K562 (cell line): ENCODE measurements around the gene AFF3. TPM values are rescaled to one million over a fixed set of nuclear protein-coding genes. Genes with fewer than 3 reads are reported as not detected.

Source experiments
- ATAC-seq: fragments of 200-7000 bp; cut with Tn5 transposase; 3 replicates; pipeline ENCODE4 v1.9.1; 2020; ENCODE audit warnings: moderate library complexity
- BruUV-seq: library from RNA; stranded (reverse); fragments of 400-500 nt; replicated peaks from 2 replicates; lab custom pipeline; 2021; lab: Mats Ljungman, UMichigan
- CTCF ChIA-PET: fragments of 300-600 bp; formaldehyde crosslinking; extraction: SDS; loops from one replicate; lab custom pipeline; 2021; ENCODE audit warnings: low intra/inter-chr PET ratio; lab: Yijun Ruan, JAX
- POLR2A ChIA-PET: fragments of 300-600, 350-650 bp; sonication (Branson Sonifier 250); formaldehyde crosslinking; extraction: SDS; loops from one replicate; lab custom pipeline; 2021; ENCODE audit warnings: antibody characterized with exemption, inconsistent platforms; lab: Yijun Ruan, JAX
- DNase-seq, 4 experiments: peaks; one replicate each; pipeline versions ENCODE4 v3.0.0 to v3.0.0-alpha.2; 2011 to 2018; ENCODE audit warnings: low spot score in 3 of 4, mixed read lengths in 3 of 4; ENCODE audit errors: extremely low read depth in 1 of 4
- FAIRE-seq: peaks from 2 replicates; lab custom pipeline; 2011; peaks lifted over from hg19 to GRCh38; lab: Jason Lieb, UNC
- H2AFZ ChIP-seq: 2 replicates; pipeline ENCODE4 v1.6.0; 2011; ENCODE audit warnings: low read depth, low read length, control low read depth, inconsistent platforms
- H3K27ac ChIP-seq: fragments of 200-600 bp; 3 replicates; pipeline ENCODE4 v1.8.0; 2011; ENCODE audit warnings: low read depth, mild to moderate bottlenecking, control low read depth, inconsistent platforms, low read length, moderate library complexity, mixed read lengths; ENCODE audit errors: extremely low read depth
- H3K27me3 ChIP-seq, 2 experiments: fragments of 300-600 bp in 1 of 2; 2 replicates in 1 of 2; 3 replicates in 1 of 2; pipeline versions ENCODE4 v1.6.0 to v1.8.0; 2011; ENCODE audit warnings: inconsistent platforms in 2 of 2, low read length in 2 of 2, mild to moderate bottlenecking in 1 of 2, mixed read lengths in 1 of 2, moderate library complexity in 1 of 2; ENCODE audit not compliant: control insufficient read depth in 2 of 2, insufficient read depth in 2 of 2
- H3K36me3 ChIP-seq: fragments of 300-600 bp; 3 replicates; pipeline ENCODE4 v1.8.0; 2011; ENCODE audit warnings: mild to moderate bottlenecking, low read length, inconsistent platforms; ENCODE audit not compliant: control insufficient read depth, insufficient read depth
- H3K4me1 ChIP-seq, 2 experiments: fragments of 200-600 bp in 1 of 2; replicated peaks in 1 of 2; 2 replicates in 1 of 2; 3 replicates in 1 of 2; pipeline versions ENCODE4 v1.5.1 to v1.8.0; 2011; ENCODE audit warnings: inconsistent platforms in 2 of 2, low read length in 2 of 2, mild to moderate bottlenecking in 1 of 2, mixed read lengths in 1 of 2, moderate library complexity in 1 of 2; ENCODE audit not compliant: control insufficient read depth in 2 of 2, insufficient read depth in 2 of 2
- H3K4me2 ChIP-seq: 2 replicates; pipeline ENCODE4 v1.6.1; 2011; ENCODE audit warnings: low read length, control low read depth, inconsistent platforms, mixed read lengths; ENCODE audit not compliant: insufficient read depth
- H3K4me3 ChIP-seq: fragments of 200-600 bp; sonication (generic), shearing (Covaris generic); 2 replicates; pipeline ENCODE4 v1.5.1; 2016; ENCODE audit warnings: control low read depth, inconsistent platforms
- H3K79me2 ChIP-seq: fragments of 200-600 bp; 3 replicates; pipeline ENCODE4 v1.8.0; 2011; ENCODE audit warnings: low read length, inconsistent platforms; ENCODE audit not compliant: control insufficient read depth, insufficient read depth
- H3K9ac ChIP-seq, 2 experiments: 2 replicates each; pipeline versions ENCODE4 v1.6.0 to v1.6.1; 2011; ENCODE audit warnings: low read depth in 2 of 2, low read length in 2 of 2, control low read depth in 1 of 2, inconsistent platforms in 1 of 2, mild to moderate bottlenecking in 1 of 2, mixed read lengths in 1 of 2; ENCODE audit not compliant: insufficient read depth in 1 of 2
- H3K9me1 ChIP-seq: one replicate; pipeline ENCODE4 v1.6.0; 2011; ENCODE audit warnings: inconsistent platforms, mild to moderate bottlenecking, low read length, moderate library complexity; ENCODE audit not compliant: control insufficient read depth, insufficient read depth
- H3K9me3 ChIP-seq: replicated peaks from 2 replicates; pipeline ENCODE4 v1.5.1; 2011; ENCODE audit warnings: low read depth, low read length, inconsistent platforms; ENCODE audit not compliant: control insufficient read depth, insufficient read depth
- H4K20me1 ChIP-seq: replicated peaks from 2 replicates; pipeline ENCODE4 v1.6.1; 2011; ENCODE audit warnings: low read length, inconsistent platforms, mixed read lengths; ENCODE audit not compliant: control insufficient read depth, insufficient read depth
- EHMT2 ChIP-seq: fragments of 450-650 bp; IDR thresholded peaks from 2 replicates; pipeline ENCODE4 v1.6.1; 2018; ENCODE audit warnings: antibody characterized with exemption
- EP300 ChIP-seq: IDR thresholded peaks from 2 replicates; pipeline ENCODE4 v1.6.1; 2012; ENCODE audit warnings: low read length, improper control_type of control experiment
- MNT ChIP-seq, 2 experiments: fragments of 450-650 bp; conservative IDR thresholded peaks; 2 replicates each; pipeline ENCODE4 v1.6.1; 2017; ENCODE audit warnings: mild to moderate bottlenecking in 2 of 2, moderate library complexity in 2 of 2
- MYC ChIP-seq, 2 experiments: fragments of 250-450 bp in 1 of 2; sonication (Bioruptor Pico) in 1 of 2; IDR thresholded peaks; 2 replicates each; pipeline versions ENCODE4 v1.5.1 to v1.6.1; 2012 to 2021; ENCODE audit warnings: low read depth in 2 of 2, borderline replicate concordance in 1 of 2, improper control_type of control experiment in 1 of 2, low read length in 1 of 2, mild to moderate bottlenecking in 1 of 2, moderate library complexity in 1 of 2
- OTX1 ChIP-seq: fragments of 450-650 bp; formaldehyde crosslinking; IDR thresholded peaks from 2 replicates; pipeline ENCODE4 v1.4.0; 2022; ENCODE audit warnings: mild to moderate bottlenecking
- POLR2H ChIP-seq: IDR thresholded peaks from 2 replicates; pipeline ENCODE4 v1.6.1; 2016; ENCODE audit warnings: missing genetic modification characterization, low read depth, mild to moderate bottlenecking, control low read depth, missing compliant biosample characterization, moderate library complexity
- SP2 ChIP-seq: IDR thresholded peaks from 2 replicates; pipeline ENCODE4 v1.6.1; 2011; ENCODE audit warnings: mild to moderate bottlenecking, low read depth, low read length, moderate library complexity; ENCODE audit not compliant: poor library complexity, severe bottlenecking; ENCODE audit errors: extremely low read depth
- WHSC1 ChIP-seq: IDR thresholded peaks from one replicate; pipeline ENCODE4 v1.6.1; 2012; ENCODE audit warnings: low read length, control low read depth, inconsistent platforms
- ZFP30 ChIP-seq: fragments of 250-450 bp; sonication (Bioruptor Pico); IDR thresholded peaks from 2 replicates; pipeline ENCODE4 v1.8.0; 2022; ENCODE audit warnings: moderate library complexity, mild to moderate bottlenecking, inconsistent platforms, borderline replicate concordance
- ZNF398 ChIP-seq: fragments of 250-450 bp; sonication (Bioruptor Pico); IDR thresholded peaks from 2 replicates; pipeline ENCODE4 v1.8.0; 2021; ENCODE audit warnings: moderate library complexity, mild to moderate bottlenecking, inconsistent platforms
- WGBS: fragments of 100-300 bp; shearing (Covaris generic); methylation state at CpG from one replicate; pipeline ENCODE4 v1.1.6; 2016; ENCODE audit warnings: low coverage, mixed read lengths; ENCODE audit not compliant: insufficient coverage; ENCODE audit errors: missing lambda C conversion rate; 5-methylcytosine and 5-hydroxymethylcytosine counted together
- in situ Hi-C: fragments of 300-500 bp; cut with MboI; formaldehyde crosslinking; loops from 4 replicates; pipeline ENCODE4 v1.15.0; 2018; ENCODE audit warnings: inconsistent platforms, mixed read lengths
- intact Hi-C: fragments of 100-400 bp; cut with micrococcal nuclease; formaldehyde crosslinking; loops from 2 replicates; pipeline ENCODE4 v1.14.2; 2022
- polyA plus RNA-seq, 8 experiments: library from polyadenylated mRNA; depleted of rRNA in 4 of 8; stranded (reverse) in 5 of 8; unstranded in 3 of 8; fragments of >200 nt; fragmentation: Nextera tagmentation in 2 of 8; fragmentation: Illumina TruSeq in 1 of 8; extraction: Ambion mirVana in 2 of 8; extraction: Trizol in 1 of 8; gene quantifications; 2 replicates each; pipeline versions ENCODE4 v1.2.1 to v1.2.3, GENCODE V29; 2011 to 2014; ENCODE audit warnings: inconsistent platforms in 1 of 8, missing spikeins in 1 of 8
- total RNA-seq, 7 experiments: library from RNA; depleted of rRNA in 6 of 7; stranded (reverse); fragments of >200 nt in 6 of 7; fragmentation: Illumina TruSeq in 2 of 7; extraction: Trizol in 2 of 7; gene quantifications; 2 replicates each; pipeline versions ENCODE4 v1.2.1 to v1.2.3, GENCODE V29; 2011 to 2021; ENCODE audit warnings: low replicate concordance in 1 of 7
- TF ChIP-seq, protein P1 (sequence below): fragments of 250-450 bp; sonication (Bioruptor Pico); IDR thresholded peaks from 2 replicates; pipeline ENCODE4 v1.8.0; 2022; ENCODE audit warnings: inconsistent platforms, mild to moderate bottlenecking, moderate library complexity, borderline replicate concordance
- TF ChIP-seq, protein P2 (sequence below): sonication (generic); formaldehyde crosslinking; IDR thresholded peaks from 2 replicates; pipeline ENCODE4 v1.8.0; 2022; ENCODE audit warnings: missing genetic modification reagents, mild to moderate bottlenecking, borderline replicate concordance
- TF ChIP-seq, protein P3 (sequence below): fragments of 200-800 bp; sonication (Bioruptor generic); IDR thresholded peaks from 2 replicates; pipeline ENCODE4 v1.6.1; 2017; ENCODE audit warnings: missing genetic modification characterization, missing compliant biosample characterization

AFF3 gene
- total and polyA plus RNA-seq, 9 of the 15 experiments (the other 6 are each of a cell fraction or from before 2014, with no cell fraction given): 0.02 to 0.11 TPM; not detected in 7

DNA sequence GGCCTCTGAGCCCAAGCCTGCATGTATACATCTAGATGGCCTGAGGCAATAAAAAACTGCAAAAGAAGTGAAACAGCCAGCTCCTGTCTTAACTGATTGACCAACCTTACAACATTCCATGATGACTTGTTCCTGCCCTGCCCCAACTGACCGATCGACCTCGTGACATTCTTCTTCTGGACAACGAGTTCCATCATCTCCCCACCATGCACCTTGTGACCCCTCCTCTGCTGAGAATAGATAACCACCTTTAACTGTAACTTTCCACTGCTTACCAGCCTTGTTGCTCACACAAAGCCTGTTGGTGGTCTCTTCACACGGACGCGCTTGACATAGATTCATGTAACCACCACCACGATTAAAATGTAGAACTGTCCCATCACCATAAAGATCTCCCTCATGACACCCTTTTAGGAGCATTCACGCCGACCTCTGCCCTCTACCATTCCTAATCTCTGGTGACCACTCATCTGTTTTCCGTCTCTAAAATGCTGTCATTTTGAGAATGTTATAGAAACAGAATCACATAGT lies 532.5 kb downstream of the AFF3 start:
- Histone ChIP-seq H3K27ac (peak overlapping the region; percentile 54), H3K9me1 (no peaks in the 10 kb centered on the region), H4K20me1 (no peaks in the 10 kb centered on the region), H3K4me3 (no peak overlapping the region), H3K9me3 (no peaks in the 10 kb centered on the region), H2AFZ (peak overlapping the region; percentile 73), H3K27me3 (no peaks in the 10 kb centered on the region), H3K36me3 (no peaks in the 10 kb centered on the region), H3K9ac (peak overlapping the region in 1 of 2 experiments; percentile 30; a peak in 1 of 4 replicates), H3K79me2 (no peaks in the 10 kb centered on the region), H3K4me2 (peak overlapping the region; percentile 56), H3K4me1 (peaks cover 0 to 13% of the 10 kb centered on the region in 2 experiments; a peak in 3 of 5 replicates)
- intact Hi-C loops: no loop called here
- under 1% methylated on average over 11 of the region's 11 CpGs for WGBS
- POLR2A ChIA-PET: interaction anchor here (1.5 kb wide), 1 partner anchor 12 kb away, joined by 3 read pairs; no protein-coding TSS in a partner anchor
- DNase-seq (peak in 2 of 4 experiments; percentile 27 to 92), FAIRE-seq (peak; percentile 74), ATAC-seq (peak; percentile 75)
- CTCF ChIA-PET: no interaction called here
- in situ Hi-C loops: no loop called here
- BruUV-seq: no TSS peak
- TF ChIP-seq OTX1 (CRISPR knock-in tag) (peak; percentile 46), WHSC1 (no peak), ZNF398 (CRISPR knock-in tag) (no peak), EHMT2 (peak; percentile 82; the same call in 1 of the 2 replicates), MNT (conservative IDR thresholded peaks at IDR 0.05) (peak; percentile 49 to 68; a peak in 3 of 4 replicates), ZFP30 (no peak), SP2 (no peak), MYC (IDR thresholded peaks at IDR 0.05; ENCODE audit: low read depth, low read length) (peak; percentile 69), MYC (CRISPR knock-in tag; IDR thresholded peaks at IDR 0.05; ENCODE audit: borderline replicate concordance, low read depth) (no peak), EP300 (peak; percentile 76), POLR2H (tag) (no peak; the same call in 1 of the 2 replicates)
- TF ChIP-seq, protein P1, sequence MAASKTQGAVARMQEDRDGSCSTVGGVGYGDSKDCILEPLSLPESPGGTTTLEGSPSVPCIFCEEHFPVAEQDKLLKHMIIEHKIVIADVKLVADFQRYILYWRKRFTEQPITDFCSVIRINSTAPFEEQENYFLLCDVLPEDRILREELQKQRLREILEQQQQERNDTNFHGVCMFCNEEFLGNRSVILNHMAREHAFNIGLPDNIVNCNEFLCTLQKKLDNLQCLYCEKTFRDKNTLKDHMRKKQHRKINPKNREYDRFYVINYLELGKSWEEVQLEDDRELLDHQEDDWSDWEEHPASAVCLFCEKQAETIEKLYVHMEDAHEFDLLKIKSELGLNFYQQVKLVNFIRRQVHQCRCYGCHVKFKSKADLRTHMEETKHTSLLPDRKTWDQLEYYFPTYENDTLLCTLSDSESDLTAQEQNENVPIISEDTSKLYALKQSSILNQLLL (CRISPR knock-in tag): no peak
- TF ChIP-seq, protein P2, sequence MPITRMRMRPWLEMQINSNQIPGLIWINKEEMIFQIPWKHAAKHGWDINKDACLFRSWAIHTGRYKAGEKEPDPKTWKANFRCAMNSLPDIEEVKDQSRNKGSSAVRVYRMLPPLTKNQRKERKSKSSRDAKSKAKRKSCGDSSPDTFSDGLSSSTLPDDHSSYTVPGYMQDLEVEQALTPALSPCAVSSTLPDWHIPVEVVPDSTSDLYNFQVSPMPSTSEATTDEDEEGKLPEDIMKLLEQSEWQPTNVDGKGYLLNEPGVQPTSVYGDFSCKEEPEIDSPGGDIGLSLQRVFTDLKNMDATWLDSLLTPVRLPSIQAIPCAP (CRISPR knock-in tag): no peak
- TF ChIP-seq, protein P3, sequence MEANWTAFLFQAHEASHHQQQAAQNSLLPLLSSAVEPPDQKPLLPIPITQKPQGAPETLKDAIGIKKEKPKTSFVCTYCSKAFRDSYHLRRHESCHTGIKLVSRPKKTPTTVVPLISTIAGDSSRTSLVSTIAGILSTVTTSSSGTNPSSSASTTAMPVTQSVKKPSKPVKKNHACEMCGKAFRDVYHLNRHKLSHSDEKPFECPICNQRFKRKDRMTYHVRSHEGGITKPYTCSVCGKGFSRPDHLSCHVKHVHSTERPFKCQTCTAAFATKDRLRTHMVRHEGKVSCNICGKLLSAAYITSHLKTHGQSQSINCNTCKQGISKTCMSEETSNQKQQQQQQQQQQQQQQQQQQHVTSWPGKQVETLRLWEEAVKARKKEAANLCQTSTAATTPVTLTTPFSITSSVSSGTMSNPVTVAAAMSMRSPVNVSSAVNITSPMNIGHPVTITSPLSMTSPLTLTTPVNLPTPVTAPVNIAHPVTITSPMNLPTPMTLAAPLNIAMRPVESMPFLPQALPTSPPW (CRISPR knock-in tag): peak; percentile 71
